ENCODE data around the gene ST8SIA4. TPM values are rescaled to one million over a fixed set of nuclear protein-coding genes. Genes with fewer than 3 reads are reported as not detected.

The ST8SIA4 gene
- polyA plus RNA-seq, 6 donors from 2014 or later, result 15.3 to 29.7 (median 22.0) TPM

DNA sequence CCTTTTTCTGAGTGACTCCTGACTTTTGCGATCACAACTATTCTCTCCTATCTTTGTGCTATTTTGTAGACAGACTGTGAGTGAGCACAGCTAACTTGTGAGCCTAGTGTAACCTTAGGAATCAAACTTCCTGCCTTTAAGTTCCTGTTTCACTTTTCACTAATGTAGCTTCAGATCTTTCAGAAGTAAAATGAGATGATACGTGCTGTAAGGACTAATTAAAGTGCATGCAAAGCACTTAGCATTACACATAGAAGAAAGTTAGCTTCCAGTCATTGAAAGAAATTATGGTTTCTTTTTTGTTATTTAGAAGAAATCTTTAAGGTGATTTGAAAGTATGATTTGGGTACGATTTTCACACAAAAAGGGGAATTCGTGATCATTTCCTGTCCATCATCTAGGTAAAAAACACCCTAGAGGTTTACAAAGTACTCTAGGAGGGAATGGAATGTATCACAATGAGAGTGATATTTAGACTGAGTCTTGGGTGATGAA, 122.7 kb downstream of the ST8SIA4 start:
- ATAC-seq (ENCODE audit: low read depth in 2 of 2) (peak; percentile 80 to 82), DNase-seq (peak; percentile 45)
- Mint-ChIP-seq H3K27me3 (no peaks in the 10 kb centered on the region), H3K4me1 (peaks cover 35 to 42% (median 40%) of the 10 kb centered on the region in 3 donors), H3K9me3 (no peaks in the 10 kb centered on the region), H3K4me3 (peak overlapping the region; percentile 72 to 88 (median 80)), H3K27ac (peak overlapping the region; percentile 79 to 93 (median 90)), H3K36me3 (peaks cover 0 to 8% of the 10 kb centered on the region in 2 donors)

DNA sequence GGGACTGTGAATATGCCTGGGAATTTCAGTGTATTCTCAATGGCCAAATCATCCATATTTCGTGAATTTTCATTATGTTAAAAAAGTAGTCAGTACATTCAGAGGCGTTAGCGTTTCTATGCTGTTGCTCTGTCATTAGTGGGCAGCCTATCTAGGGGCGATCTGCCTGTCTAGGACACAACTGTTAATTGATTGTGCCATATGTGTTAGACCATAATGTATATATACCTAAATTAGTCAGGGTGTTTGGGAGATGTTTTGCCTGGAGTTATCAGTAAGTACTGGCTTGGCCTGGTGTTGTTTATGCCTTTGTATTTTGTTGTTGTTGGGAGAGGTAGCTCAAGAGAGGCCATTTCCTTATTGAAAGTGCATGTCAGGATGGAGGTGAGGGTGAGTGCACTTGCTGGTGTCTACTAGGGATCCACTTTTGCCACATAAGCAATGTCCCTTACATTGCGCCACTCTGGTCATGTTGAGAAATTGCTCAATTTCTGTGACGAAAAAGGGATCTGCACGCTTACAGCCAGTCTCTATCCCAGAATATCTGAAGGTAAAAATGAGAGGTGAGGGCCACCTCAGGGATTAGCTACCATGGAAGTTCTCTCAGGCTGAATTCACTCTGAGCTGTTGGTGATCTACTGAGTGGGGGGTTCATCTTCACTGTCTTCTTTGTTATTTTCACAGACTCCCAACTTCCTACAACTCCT, 123.3 kb downstream of the ST8SIA4 start:
- H3K4me3 Mint-ChIP-seq, result peak overlapping the region in 7 of 8 donors; percentile 72 to 87 (median 77)
- H3K27me3 Mint-ChIP-seq, result no peaks in the 10 kb centered on the region
- H3K36me3 Mint-ChIP-seq, result peaks cover 0 to 2% of the 10 kb centered on the region in 2 donors
- H3K9me3 Mint-ChIP-seq, result no peaks in the 10 kb centered on the region
- ATAC-seq (ENCODE audit: low read depth in 2 of 2) (peak in 1 of 2 donors; percentile 1), DNase-seq (no peak)
- peaks cover 39 to 47% (median 44%) of the 10 kb centered on the region in 3 donors for H3K4me1 Mint-ChIP-seq
- peak overlapping the region; percentile 79 to 93 (median 90) for H3K27ac Mint-ChIP-seq

DNA sequence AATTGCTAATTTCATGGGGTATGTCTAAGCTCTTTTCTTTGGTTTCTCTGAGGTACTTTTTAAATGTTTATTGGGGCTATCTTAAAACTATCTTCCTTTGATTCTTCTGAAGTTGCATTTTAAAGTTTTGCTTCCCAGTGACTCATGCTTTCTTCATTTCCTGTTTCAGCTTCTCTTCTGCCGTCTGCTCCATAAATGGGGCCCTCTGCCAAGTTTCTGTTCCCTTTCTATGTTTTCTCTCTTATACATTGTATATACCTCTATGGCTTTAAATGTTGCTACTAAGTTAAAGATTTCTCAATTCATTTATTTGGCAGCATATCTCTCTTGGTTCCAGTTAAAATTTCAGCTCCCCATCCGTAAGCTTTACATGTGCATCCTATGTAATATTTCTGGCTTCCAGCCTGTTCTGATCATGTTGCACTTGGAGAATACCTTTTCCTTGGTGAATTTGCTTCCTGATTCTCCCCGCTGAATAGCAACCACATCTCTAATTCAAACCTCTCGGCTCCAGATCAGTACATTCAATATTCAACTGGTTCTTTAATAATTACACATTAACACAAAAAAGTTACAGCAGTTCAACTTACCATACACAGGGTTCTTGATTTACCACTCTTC, 125.3 kb downstream of the ST8SIA4 start:
- ATAC-seq (ENCODE audit: low read depth in 2 of 2) (peak; percentile 82 to 84), DNase-seq (peak; percentile 65)
- peak overlapping the region in 7 of 8 donors; percentile 0 to 68 (median 38) for H3K4me3 Mint-ChIP-seq
- no peaks in the 10 kb centered on the region for H3K27me3 Mint-ChIP-seq
- no peaks in the 10 kb centered on the region for H3K36me3 Mint-ChIP-seq
- H3K9me3 Mint-ChIP-seq, result no peaks in the 10 kb centered on the region
- H3K27ac Mint-ChIP-seq, result peak overlapping the region in 5 of 6 donors; percentile 1 to 73 (median 10)
- peaks cover 35 to 47% (median 39%) of the 10 kb centered on the region in 3 donors for H3K4me1 Mint-ChIP-seq

DNA sequence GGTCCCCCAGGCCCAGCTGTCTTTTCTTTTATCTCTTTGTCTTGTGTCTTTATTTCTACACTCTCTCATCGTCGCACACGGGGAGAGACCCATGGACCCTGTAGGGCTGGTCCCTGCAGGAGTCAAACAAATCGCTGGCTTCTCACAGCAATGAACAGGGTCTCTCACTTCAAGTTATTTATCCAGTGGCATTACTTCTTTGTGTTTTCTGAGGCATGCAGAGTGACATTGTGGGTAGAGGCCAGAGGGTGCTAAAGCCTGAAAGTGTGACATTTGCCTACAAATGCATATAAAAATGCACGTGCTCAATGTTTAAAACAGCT, 127.6 kb downstream of the ST8SIA4 start:
- Mint-ChIP-seq H3K36me3 (no peaks in the 10 kb centered on the region), H3K27me3 (no peaks in the 10 kb centered on the region), H3K27ac (peak overlapping the region in 4 of 6 donors; percentile 12 to 72 (median 60)), H3K9me3 (no peaks in the 10 kb centered on the region), H3K4me1 (peaks cover 29 to 40% (median 32%) of the 10 kb centered on the region in 3 donors), H3K4me3 (peak overlapping the region in 1 of 8 donors; percentile 37)
- ATAC-seq (ENCODE audit: low read depth in 2 of 2) (no peak), DNase-seq (no peak)

DNA sequence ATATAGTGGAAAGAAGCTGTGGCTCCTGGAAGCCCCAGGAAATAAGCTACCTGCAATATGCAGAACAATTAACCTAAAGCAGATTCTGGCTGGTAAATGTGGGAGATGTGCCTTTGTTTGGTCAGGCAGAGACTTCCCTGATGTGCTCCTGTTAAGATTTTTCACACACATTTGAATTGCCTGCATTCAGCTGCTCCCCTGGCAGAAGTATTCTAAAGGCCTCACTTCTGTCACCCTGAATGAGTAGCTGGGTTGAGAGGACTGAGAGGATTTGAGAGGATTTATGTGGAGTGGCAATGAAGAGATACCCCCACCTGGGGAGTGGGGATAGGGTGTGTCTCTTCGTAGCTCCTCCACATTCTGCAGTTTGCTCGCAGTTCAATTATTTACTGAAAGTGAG, 130.5 kb downstream of the ST8SIA4 start:
- no peaks in the 10 kb centered on the region for H3K36me3 Mint-ChIP-seq
- ATAC-seq (ENCODE audit: low read depth in 2 of 2), result no peak
- H3K9me3 Mint-ChIP-seq, result peaks cover 0 to 2% (median 0%) of the 10 kb centered on the region in 7 donors
- H3K4me1 Mint-ChIP-seq, result peaks cover 10 to 16% (median 10%) of the 10 kb centered on the region in 3 donors
- no peak overlapping the region for H3K4me3 Mint-ChIP-seq
- no peaks in the 10 kb centered on the region for H3K27me3 Mint-ChIP-seq
- DNase-seq, result no peak
- no peak overlapping the region for H3K27ac Mint-ChIP-seq

DNA sequence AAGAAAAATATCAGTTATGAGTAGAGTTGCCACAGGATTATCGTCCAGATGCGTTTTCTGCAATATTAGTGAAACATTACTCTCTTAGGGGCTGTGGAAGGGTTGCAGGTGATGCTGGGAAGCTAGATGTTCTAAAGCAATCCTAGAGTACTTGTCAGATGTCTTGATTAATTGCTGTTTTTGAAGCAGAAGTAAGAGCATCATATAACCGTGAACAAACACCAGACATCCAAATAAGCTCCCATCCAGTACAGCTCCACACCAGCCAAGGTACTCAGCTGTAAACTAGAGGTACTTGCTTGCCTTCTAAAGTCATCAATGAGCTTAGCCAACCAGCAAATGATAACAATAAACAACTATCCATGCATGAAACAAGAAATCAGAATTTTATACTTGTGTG, 131.1 kb downstream of the ST8SIA4 start:
- H3K4me1 Mint-ChIP-seq, result peaks cover 8 to 13% (median 8%) of the 10 kb centered on the region in 3 donors
- ATAC-seq (ENCODE audit: low read depth in 2 of 2) (no peak), DNase-seq (no peak)
- no peak overlapping the region for H3K4me3 Mint-ChIP-seq
- no peaks in the 10 kb centered on the region for H3K27me3 Mint-ChIP-seq
- H3K27ac Mint-ChIP-seq, result no peak overlapping the region
- H3K9me3 Mint-ChIP-seq, result peaks cover 0 to 2% (median 0%) of the 10 kb centered on the region in 7 donors
- no peaks in the 10 kb centered on the region for H3K36me3 Mint-ChIP-seq

DNA sequence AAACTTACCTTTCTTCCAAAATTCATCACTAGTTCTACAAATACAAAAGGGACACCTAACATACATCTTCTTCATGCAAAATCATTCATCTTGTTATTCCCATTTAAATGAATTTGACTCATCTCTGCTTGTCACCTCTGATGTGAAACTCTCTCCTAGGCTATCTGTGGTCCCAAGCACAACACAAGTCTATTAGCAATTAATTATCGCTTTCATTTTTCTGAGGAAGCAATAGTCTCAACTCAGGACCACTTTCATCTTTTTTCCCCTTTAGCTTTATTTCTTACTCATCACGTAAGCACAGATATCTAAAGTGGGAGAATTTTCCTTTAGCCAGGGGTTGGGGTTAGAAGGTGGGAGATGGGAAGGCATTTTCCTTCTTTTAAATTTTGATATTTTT, 131.9 kb downstream of the ST8SIA4 start:
- peaks cover 0 to 2% (median 0%) of the 10 kb centered on the region in 7 donors for H3K9me3 Mint-ChIP-seq

DNA sequence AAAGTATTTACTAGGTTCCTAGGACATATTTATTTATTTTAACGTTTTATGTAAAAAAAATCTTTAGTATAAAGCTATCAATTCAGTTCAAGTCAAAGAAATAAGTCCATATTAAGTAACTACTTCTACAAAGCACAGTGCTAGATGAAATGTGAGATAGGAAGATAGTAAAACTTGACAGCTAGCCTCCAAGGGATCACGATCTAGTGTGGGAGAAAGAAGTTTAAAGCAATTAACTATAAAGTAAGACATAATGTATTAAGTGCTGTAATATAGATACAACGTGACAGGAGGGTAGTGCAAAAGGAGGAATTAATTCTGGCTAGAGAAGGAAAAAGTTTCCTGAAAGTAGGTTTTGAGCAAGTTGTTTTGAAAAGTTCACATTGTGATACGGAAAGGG, 134.9 kb downstream of the ST8SIA4 start:
- ATAC-seq (ENCODE audit: low read depth in 2 of 2) (no peak), DNase-seq (no peak)
- H3K27me3 Mint-ChIP-seq, result no peaks in the 10 kb centered on the region
- no peaks in the 10 kb centered on the region for H3K36me3 Mint-ChIP-seq
- no peaks in the 10 kb centered on the region for H3K4me1 Mint-ChIP-seq
- H3K9me3 Mint-ChIP-seq, result peaks cover 0 to 2% (median 0%) of the 10 kb centered on the region in 7 donors
- no peak overlapping the region for H3K27ac Mint-ChIP-seq
- H3K4me3 Mint-ChIP-seq, result no peak overlapping the region

More for the DNA sequence above, 131.9 kb downstream of the ST8SIA4 start:
- no peak overlapping the region for H3K4me3 Mint-ChIP-seq
- DNase-seq (no peak), ATAC-seq (ENCODE audit: low read depth in 2 of 2) (no peak)
- H3K27ac Mint-ChIP-seq, result no peak overlapping the region
- no peaks in the 10 kb centered on the region for H3K36me3 Mint-ChIP-seq
- peaks cover 8 to 9% (median 8%) of the 10 kb centered on the region in 3 donors for H3K4me1 Mint-ChIP-seq
- no peaks in the 10 kb centered on the region for H3K27me3 Mint-ChIP-seq

DNA sequence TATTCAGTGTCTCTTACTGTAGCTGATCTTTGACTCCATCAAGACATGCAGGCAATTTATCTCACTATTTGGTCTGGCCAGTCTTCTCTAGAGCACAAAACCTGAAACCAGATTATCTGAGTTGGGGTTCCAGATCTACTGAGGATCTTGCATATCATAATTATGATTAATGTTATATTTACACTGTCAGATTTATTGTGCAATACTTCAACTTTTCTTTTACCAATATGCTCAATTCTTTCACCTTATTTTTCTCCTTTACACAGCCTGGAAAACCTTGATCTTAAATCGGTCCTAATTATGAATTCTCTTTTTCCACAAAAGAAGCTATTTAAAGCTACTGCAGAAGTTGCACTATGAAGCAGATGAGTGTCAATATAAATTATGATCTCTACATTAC, 140.1 kb downstream of the ST8SIA4 start:
- H3K9me3 Mint-ChIP-seq, result no peaks in the 10 kb centered on the region
- DNase-seq (no peak), ATAC-seq (ENCODE audit: low read depth in 2 of 2) (no peak)
- no peaks in the 10 kb centered on the region for H3K4me1 Mint-ChIP-seq
- no peaks in the 10 kb centered on the region for H3K36me3 Mint-ChIP-seq
- H3K27ac Mint-ChIP-seq, result no peak overlapping the region
- H3K27me3 Mint-ChIP-seq, result no peaks in the 10 kb centered on the region
- H3K4me3 Mint-ChIP-seq, result no peak overlapping the region

DNA sequence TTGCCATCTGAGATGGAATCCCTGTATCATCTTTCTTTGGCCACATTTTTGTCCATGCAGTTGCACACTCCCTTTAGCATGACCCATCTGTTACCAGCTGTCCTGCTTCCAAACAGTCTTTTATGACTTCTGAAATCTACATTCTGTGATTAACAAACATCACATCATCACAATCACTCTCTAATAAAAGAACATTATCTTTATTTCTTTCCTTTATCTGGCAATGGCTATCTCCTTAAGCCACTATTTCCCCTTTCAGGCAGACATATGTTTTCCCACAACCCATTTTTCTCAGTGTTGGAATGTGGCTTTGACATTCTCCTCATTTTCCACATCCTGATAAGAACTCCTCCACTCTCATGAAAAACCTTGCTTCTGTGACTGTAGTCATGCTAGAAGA, 141.0 kb downstream of the ST8SIA4 start:
- DNase-seq (no peak), ATAC-seq (ENCODE audit: low read depth in 2 of 2) (no peak)
- no peaks in the 10 kb centered on the region for H3K36me3 Mint-ChIP-seq
- no peaks in the 10 kb centered on the region for H3K27me3 Mint-ChIP-seq
- H3K9me3 Mint-ChIP-seq, result no peaks in the 10 kb centered on the region
- H3K27ac Mint-ChIP-seq, result peak overlapping the region in 1 of 6 donors; percentile 79
- H3K4me3 Mint-ChIP-seq, result no peak overlapping the region
- H3K4me1 Mint-ChIP-seq, result no peaks in the 10 kb centered on the region

DNA sequence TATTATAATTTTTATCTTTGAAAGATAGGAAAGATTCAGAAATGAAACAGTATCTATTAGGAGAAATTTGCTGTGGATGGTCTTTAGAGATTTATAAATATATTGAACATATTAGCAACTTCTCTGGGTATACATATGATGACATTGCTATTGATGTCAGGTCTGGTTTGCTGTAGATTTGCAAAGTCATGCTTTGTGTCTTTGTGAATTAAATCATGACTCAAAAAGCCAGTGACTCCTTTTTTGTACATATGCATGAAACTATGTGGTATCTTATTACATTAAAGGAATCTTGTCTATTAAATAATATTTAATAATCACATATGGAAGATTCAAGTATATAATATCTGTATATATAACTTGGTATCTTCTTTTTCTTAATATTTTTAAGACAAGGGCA, 141.9 kb downstream of the ST8SIA4 start:
- H3K4me3 Mint-ChIP-seq, result no peak overlapping the region
- no peak overlapping the region for H3K27ac Mint-ChIP-seq
- no peaks in the 10 kb centered on the region for H3K27me3 Mint-ChIP-seq
- H3K36me3 Mint-ChIP-seq, result no peaks in the 10 kb centered on the region
- ATAC-seq (ENCODE audit: low read depth in 2 of 2) (no peak), DNase-seq (no peak)
- H3K4me1 Mint-ChIP-seq, result no peaks in the 10 kb centered on the region
- H3K9me3 Mint-ChIP-seq, result no peaks in the 10 kb centered on the region

DNA sequence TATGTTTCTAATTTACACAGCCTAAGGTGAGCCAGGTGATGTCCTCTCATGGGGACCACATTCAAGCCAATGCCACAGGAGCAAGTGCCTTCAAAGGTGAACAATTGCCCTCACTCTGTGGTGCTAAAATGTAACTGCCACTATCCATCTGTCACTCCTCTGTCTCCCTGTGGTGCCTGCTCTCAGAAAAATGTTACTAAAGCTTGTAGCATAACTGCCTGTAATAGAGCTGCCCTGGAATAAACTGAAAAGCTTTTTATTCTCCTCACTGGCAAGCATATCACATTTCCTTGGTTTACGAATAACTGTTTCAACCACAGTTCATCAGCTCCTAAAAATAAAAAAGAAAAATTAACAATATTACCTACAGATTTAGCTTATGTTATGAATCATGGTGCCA, 142.4 kb downstream of the ST8SIA4 start:
- H3K36me3 Mint-ChIP-seq, result no peaks in the 10 kb centered on the region
- no peak overlapping the region for H3K4me3 Mint-ChIP-seq
- ATAC-seq (ENCODE audit: low read depth in 2 of 2), result no peak
- no peak for DNase-seq
- no peaks in the 10 kb centered on the region for H3K4me1 Mint-ChIP-seq
- H3K27ac Mint-ChIP-seq, result no peak overlapping the region
- H3K9me3 Mint-ChIP-seq, result no peaks in the 10 kb centered on the region
- H3K27me3 Mint-ChIP-seq, result no peaks in the 10 kb centered on the region

DNA sequence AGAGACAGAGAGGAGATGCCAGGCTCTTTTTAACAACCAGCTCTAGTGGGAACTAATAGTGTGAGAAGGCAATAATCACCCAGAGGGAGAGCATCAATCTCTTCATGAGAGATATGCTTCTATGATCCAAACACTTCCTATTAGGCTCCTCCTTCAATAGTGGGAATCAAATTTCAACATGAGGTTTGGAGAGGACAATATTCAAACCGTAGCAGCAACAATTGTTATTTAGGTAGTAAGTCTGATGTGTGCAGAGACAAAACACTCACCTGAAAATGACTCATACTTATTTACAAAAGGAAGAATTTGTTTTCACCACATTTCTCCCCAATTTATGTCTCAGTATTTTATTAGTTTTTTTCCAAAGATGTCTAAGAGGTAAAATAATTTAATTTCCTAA, 144.3 kb downstream of the ST8SIA4 start:
- no peak for DNase-seq
- H3K4me3 Mint-ChIP-seq, result no peak overlapping the region
- H3K27me3 Mint-ChIP-seq, result no peaks in the 10 kb centered on the region
- no peaks in the 10 kb centered on the region for H3K36me3 Mint-ChIP-seq
- H3K27ac Mint-ChIP-seq, result no peak overlapping the region
- no peaks in the 10 kb centered on the region for H3K9me3 Mint-ChIP-seq
- ATAC-seq (ENCODE audit: low read depth in 2 of 2), result no peak
- H3K4me1 Mint-ChIP-seq, result no peaks in the 10 kb centered on the region

DNA sequence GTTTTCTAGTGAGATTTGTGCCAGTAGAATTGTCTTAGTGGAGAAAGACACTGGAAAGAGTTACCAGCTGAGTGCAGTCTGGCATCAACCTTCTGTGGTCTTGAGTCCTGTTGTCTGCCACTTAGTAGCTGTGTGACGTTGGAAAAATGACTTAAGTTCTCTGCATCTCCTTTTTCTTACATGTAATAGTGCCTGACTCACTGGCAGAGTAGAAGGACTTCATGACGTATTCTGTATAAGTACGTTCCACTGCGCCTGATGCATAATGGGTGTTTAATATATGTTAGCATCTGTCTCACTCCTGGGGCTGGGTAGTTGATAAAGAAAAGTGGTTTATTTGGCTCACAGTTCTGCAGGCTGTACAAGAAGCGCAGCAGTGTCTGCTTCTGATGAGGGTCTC, 144.8 kb downstream of the ST8SIA4 start:
- no peak for DNase-seq
- no peaks in the 10 kb centered on the region for H3K4me1 Mint-ChIP-seq
- no peaks in the 10 kb centered on the region for H3K9me3 Mint-ChIP-seq
- H3K27ac Mint-ChIP-seq, result no peak overlapping the region
- no peak for ATAC-seq (ENCODE audit: low read depth in 2 of 2)
- H3K27me3 Mint-ChIP-seq, result no peaks in the 10 kb centered on the region
- H3K36me3 Mint-ChIP-seq, result no peaks in the 10 kb centered on the region
- no peak overlapping the region for H3K4me3 Mint-ChIP-seq
